NCI-H345 (cell line): ENCODE measurements around the gene TPPP3.
"Not testable (repeated sequence)": the region's sequence is repeated elsewhere in the genome, so short reads cannot be mapped to it uniquely, and the experiment has no call there.

Experiments used
- DNase-seq: peaks from one replicate; lab custom pipeline; 2025; lab: John Stamatoyannopoulos, UW

Gene TPPP3

GRCh38 chr16:67426022-67426421, 32.7 kb upstream of the TPPP3 start:
- DNase-seq: no peak

- DNase-seq: no peak
These were observed 32.3 kb upstream of the TPPP3 start for GRCh38 chr16:67425580-67425979.

DNA sequence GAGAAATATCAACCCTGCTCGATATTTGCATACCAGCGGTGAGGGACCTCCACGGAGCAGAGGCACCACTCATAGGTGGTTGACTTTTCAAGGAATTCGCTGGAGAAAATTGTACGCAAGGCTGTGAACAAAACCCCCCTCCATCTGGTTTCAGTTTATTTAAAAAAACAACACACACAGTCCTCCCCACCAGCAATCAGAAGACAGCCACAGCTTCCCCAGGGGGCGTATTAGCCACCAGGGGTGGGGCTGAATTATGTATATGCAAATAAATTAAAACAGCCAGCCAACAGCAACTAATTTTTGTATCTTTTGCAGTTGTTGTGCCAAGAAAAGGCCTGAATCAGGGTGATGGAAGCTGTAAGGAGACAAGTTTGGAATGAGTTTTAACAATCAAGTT, 31.8 kb upstream of the TPPP3 start:
- no peak for DNase-seq

DNA sequence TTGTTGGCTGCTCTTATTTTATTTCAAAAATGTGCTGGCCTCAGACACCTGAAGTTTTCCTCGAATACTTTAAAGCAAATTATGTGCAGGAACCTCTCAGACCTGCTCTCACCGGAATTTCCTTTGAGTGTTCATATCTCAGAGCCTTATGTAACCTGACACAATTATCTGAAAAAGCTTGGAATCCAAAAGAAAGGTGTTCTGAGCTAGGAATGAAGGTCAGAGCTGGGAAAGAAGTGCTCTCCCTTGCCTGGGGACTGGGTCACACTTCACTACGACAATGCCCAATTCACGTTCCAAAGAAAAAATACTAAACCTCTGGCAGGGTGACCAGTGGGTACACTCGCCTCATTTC, 30.9 kb upstream of the TPPP3 start:
- no peak for DNase-seq

DNA sequence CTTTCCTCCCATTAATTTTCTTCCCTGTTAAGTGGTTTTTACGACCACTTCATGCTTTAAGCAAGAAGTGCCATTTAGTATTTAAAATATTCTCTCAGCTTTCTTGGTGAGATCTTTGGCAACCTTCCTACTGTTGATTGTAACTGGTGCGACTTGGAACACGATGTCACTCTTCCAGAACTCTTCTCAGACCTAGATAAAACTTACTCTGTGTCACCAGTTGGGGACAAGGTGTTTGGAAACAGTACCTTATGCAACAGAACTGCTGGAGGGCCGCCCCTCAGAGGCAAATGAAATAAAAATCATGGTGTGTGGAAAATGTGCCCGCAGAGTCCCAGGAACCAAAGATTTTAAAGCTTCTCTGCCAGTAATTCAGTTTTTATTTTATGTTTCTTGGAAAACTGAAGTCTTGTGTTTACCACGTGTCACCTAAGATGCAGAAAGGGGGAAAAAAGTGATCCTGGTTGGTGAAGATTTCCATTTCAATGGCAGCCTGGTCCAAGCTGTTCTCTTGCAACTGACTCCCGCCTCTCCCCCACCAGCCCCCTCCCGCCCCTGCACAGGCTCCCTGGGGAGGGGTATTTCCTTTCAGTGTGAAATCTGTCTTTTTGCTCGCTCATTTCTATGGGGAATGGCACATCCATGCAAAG, 30.4 kb upstream of the TPPP3 start:
- no peak for DNase-seq

DNA sequence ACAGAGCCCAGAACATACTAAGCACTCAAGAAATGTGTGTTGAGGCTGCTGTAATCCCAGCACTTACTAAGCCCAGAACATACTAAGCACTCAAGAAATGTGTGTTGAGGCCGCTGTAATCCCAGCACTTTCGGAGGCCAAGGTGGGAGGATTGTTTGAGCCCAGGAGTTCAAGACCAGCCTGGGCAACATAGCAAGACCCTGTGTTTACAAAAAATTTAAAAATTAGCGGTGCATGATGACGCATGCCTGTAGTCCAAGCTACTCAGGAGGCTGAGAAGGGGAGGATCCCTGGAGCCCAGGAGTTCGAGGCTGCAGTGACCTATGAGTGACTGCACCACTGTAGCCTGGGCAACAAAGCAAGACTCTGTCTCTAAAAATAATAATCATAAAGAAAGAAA, 29.7 kb upstream of the TPPP3 start:
- DNase-seq: no peak

GRCh38 chr16:67421030-67421429, 27.7 kb upstream of the TPPP3 start:
- DNase-seq: no peak

GRCh38 chr16:67419931-67420330, 26.6 kb upstream of the TPPP3 start:
- no peak for DNase-seq

- no peak for DNase-seq
These were observed 26.2 kb upstream of the TPPP3 start for GRCh38 chr16:67419502-67419901.

DNA sequence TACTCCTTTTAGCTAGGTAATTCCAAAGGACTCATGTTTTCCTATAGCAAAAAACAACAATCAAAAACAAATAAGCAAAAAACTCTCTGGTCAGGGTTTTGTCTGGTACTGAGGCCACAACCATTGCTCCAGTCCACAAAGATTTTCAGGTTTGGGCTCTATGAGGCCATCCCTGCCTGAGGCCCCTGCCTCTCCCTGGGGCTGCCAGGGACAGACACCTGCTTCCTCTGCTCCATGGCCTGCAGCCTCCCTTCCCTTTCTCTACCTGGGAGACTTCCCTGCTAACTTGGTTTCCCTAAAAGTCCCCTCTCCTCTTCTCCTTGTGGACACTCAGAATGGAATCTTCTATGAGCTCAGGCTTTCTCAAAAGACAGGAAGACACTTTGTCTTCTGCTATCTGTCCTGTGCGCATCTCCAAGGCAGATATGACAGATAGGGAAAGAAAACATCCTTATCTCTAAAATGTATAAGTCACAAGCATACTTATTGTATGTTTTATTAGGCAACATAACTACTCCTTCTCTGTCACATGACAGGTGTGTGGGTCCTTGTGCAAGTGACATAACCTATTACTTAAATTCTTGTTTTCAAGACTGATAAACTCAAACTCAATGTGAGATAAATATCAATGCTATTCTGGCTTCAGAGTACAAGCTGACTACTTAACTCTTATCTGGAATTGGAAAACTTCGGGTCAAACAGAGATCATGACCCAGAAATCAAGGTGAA, 24.2 kb upstream of the TPPP3 start:
- no peak for DNase-seq

DNA sequence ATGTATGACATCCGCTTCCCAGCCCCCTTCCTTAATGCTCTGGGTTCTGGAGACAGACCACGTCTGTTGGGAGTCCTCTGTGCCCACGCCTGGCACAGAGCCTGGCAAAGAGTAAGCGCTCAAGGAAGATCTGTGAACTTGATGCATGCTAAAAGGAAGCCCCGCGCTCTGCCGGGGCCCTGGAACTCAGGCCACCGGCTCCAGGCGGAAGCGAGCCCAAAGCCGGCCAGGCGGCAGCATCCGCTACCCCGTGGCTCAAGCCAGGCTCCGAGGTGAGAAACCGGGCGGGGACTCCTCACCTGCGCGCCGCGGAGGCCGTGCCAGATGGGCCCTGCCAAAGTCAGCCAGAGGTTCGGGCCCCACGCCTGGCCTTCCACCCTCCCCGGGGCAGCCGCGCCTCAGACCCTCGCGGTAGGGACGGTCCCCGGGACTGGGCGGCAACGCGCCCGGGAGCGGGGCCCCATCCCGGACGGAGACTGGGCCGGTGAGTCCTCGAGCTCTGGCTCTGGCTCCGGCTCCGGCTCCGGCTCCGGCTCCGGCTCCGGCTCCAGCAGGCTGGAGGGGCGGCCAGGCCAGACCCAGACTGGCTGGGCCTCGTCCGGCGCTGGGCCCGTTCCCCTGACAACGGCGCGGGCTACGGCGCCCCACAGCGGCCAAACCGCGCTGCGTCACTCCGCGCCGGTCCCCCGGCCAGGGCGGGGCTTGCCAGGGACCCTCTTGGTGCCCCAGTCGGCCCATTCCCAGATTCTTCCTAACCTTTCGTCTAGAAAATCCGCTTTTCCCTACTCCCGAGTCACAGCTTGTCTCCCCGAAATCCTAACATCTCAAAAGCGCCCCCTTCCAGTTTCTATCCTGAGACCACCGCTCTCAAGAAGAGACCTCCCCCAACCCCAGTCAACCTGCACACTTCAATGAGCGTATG, 22.8 kb upstream of the TPPP3 start, which contains the start of gene ZDHHC1:
TSS of gene ZDHHC1 (minus strand) at position 606 of the 922 bp plus-strand sequence. CDS start 8,702 bp downstream, outside the sequence.
- DNase-seq: peak; percentile 58

DNA sequence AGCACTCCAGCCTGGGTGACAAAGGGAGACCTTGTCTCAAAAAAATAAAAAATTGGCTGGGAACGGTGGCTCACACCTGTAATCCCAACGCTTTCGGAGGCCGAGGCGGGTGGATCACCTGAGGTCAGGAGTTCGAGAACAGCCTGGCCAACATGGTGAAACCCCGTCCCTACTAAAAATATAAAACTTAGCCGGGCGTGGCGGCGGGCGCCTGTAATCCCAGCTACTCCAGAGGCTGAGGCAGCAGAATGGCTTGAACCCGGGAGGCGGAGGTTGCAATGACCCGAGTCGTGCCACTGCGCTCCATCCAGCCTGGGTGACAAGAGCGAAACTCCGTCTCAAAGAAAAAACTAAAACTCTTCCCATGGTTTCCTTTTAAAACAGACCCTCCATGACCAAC, 22.1 kb upstream of the TPPP3 start:
- not testable (repeated sequence) for DNase-seq

- DNase-seq: no peak
These were observed 20.9 kb upstream of the TPPP3 start for GRCh38 chr16:67413978-67414911.

- no peak for DNase-seq
These were observed 19.0 kb upstream of the TPPP3 start for GRCh38 chr16:67412294-67412693.

DNA sequence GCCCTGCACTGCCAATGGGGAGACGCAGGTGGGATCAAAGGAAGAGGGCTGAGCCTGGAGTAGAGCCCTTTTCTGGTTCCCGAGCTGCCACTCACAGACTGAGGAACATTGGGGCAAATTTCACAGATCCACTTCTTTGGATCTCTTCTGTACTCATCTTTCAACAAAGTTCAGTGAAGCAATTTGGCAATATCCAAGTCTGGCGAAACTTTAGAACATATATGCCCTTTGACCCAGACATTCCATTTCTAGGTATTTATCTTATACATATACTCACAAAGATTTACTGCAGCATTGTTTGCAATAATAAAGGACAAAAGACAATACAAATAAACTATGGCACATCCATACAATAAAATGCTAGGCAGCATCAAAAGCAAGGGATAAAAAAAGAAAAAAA, 18.0 kb upstream of the TPPP3 start:
- DNase-seq: no peak

GRCh38 chr16:67409631-67410030, 16.3 kb upstream of the TPPP3 start:
- DNase-seq: no peak

GRCh38 chr16:67407788-67408452, 14.6 kb upstream of the TPPP3 start:
- DNase-seq: no peak

DNA sequence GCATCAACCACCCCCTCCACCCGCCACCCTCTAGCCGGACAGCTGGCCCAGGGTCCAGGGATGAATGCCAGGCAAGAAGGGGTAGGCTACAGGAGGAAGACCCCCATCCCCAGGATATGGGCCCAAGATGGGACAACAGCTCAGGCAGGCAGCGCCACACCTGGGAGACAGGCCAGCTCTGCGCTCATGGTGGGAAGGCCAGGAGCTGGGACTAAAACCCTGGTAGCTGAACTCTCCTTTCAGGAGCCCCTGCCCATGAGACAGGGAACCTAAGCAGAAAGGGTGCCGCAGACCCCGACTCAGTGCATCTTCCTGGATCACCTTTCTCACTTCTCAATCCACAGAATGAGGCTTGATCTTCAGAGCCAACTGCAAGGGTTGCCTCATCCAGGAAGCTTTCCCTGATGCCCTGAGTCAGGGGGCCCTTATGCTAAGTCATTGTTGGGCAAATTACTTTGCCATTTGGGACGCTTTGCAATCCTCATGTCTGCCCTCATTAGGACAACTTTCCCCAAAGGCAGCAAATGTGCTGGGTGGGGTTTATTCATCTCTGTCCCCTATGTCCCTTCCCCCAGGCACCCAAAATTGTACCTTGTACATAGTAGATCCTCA, 14.0 kb upstream of the TPPP3 start:
- DNase-seq: no peak

GRCh38 chr16:67406111-67406971, 13.0 kb upstream of the TPPP3 start:
- no peak for DNase-seq

GRCh38 chr16:67405336-67405735, 12.0 kb upstream of the TPPP3 start:
- DNase-seq: no peak
